Memory B cell (primary cell): Measurements from ENCODE around the gene YEATS4.
A peak's percentile ranks its signal among the peaks of the same experiment; 100 is the strongest.

ENCODE experiments used
- ATAC-seq: fragments of 150-1000 bp; cut with Tn5 transposase; 2 replicates; pipeline ENCODE4 v1.10.0; 2021; ENCODE audit warnings: low read depth, mild to moderate bottlenecking, moderate library complexity
- DNase-seq, 2 donors: peaks; one replicate each; pipeline ENCODE4 v3.0.0; 2022; ENCODE audit warnings: low spot score in 2 of 2
- H3K27ac Mint-ChIP-seq: one replicate; pipeline ENCODE4 v1.8.0; 2022; ENCODE audit warnings: mild to moderate bottlenecking, moderate library complexity, mixed read lengths
- H3K27me3 Mint-ChIP-seq: one replicate; pipeline ENCODE4 v1.8.0; 2022; ENCODE audit warnings: mixed read lengths
- H3K36me3 Mint-ChIP-seq: one replicate; pipeline ENCODE4 v1.8.0; 2022; ENCODE audit warnings: mild to moderate bottlenecking, mixed read lengths
- H3K4me1 Mint-ChIP-seq: one replicate; pipeline ENCODE4 v1.8.0; 2022; ENCODE audit warnings: mixed read lengths
- H3K4me3 Mint-ChIP-seq: one replicate; pipeline ENCODE4 v1.8.0; 2022; ENCODE audit warnings: mild to moderate bottlenecking, moderate library complexity, mixed read lengths
- H3K9me3 Mint-ChIP-seq: one replicate; pipeline ENCODE4 v1.8.0; 2022; ENCODE audit warnings: mixed read lengths

The YEATS4 gene

DNA sequence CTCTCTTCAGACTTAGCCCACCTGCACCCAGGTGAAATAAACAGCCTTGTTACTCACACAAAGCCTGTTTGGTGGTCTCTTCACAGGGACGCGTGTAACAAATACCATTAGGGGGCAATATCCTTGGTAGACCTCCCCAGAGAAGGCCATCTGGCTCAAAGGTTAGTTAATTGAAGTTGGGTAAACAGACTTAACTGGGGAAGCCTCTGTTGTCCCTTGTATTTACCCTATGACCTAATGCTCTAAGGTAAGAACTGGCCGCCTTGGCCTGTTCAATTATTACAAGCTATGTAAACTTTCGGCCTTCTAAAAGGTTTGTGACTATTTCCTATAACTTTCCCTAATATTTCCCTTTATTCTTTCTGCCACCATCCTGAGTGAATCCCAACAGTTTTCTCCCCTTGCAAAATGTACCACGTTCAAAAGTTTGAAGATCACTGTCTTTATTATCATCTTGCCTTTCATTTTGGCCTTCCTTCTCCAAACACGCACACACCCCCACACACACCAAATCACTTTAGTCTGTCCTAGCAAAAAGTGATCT lies 26.7 kb upstream of the YEATS4 start:
- peaks cover 21% of the 10 kb centered on the region for H3K4me1 Mint-ChIP-seq
- ATAC-seq: no peak

DNA sequence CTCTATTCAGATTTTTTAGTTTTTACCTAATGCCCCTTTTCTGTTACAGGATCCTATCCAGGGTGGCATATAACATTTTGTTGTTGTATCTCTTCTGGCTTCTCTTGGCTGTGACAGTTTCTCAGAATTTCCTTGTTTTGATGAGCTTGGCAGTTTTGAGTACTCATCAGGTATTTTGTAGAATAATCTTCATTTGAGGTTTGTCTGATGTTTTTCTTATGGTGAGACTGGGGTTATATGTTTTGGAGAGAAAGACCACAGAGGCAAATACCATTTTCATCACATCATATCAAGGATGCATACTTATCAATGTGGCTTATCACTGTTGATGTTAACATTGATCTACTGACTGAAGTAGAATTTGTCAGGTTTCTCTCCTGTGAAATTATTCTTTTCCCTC lies 25.4 kb upstream of the YEATS4 start:
- Mint-ChIP-seq H3K27ac (no peak overlapping the region), H3K4me3 (no peak overlapping the region), H3K27me3 (no peaks in the 10 kb centered on the region), H3K36me3 (no peaks in the 10 kb centered on the region), H3K4me1 (peaks cover 26% of the 10 kb centered on the region), H3K9me3 (no peaks in the 10 kb centered on the region)
- ATAC-seq (no peak), DNase-seq (no peak)

More for the DNA sequence above, 26.7 kb upstream of the YEATS4 start:
- H3K9me3 Mint-ChIP-seq: no peaks in the 10 kb centered on the region
- no peaks in the 10 kb centered on the region for H3K27me3 Mint-ChIP-seq
- H3K27ac Mint-ChIP-seq: no peak overlapping the region
- H3K4me3 Mint-ChIP-seq: no peak overlapping the region
- no peak for DNase-seq
- no peaks in the 10 kb centered on the region for H3K36me3 Mint-ChIP-seq

DNA sequence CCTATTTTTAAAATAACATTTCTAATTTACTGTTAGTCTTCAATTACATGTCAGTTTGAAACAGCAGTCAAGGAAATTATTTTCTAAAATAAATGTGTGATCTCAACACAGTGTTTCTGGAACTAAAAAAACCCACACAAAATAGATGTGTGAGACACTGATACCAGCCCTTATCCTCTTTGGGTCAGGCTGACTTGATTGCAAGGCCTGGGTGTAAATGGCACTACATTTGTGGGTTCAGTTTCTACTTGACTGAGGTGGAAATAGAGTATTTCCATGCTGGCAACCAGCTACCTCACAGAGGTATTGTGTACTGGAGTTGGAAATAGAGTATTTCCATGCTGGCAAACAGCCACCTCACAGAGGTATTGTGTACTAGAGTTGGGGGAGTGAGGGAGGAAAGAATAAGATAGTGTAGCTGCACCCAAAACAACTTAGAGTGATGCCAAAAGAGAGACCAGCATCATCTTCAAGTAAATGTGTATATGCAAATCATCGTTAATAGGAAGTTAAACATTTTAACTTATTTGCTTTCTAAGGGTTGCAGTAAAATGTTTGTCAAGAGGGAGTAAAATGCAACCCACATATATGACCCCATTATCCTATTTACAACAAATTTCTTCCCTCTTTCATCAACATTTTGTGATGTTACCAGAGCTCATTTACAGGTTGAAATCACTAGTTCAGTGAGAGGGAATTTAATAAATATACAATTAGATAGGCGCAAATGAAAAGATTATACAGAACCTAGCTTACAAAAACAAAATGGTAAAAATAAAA lies 22.0 kb upstream of the YEATS4 start:
- ATAC-seq: peak; percentile 47
- peak overlapping the region; percentile 28 for H3K4me3 Mint-ChIP-seq
- no peaks in the 10 kb centered on the region for H3K9me3 Mint-ChIP-seq
- peak overlapping the region; percentile 71 for H3K27ac Mint-ChIP-seq
- no peaks in the 10 kb centered on the region for H3K36me3 Mint-ChIP-seq
- DNase-seq: no peak
- H3K4me1 Mint-ChIP-seq: peaks cover 17% of the 10 kb centered on the region
- no peaks in the 10 kb centered on the region for H3K27me3 Mint-ChIP-seq

DNA sequence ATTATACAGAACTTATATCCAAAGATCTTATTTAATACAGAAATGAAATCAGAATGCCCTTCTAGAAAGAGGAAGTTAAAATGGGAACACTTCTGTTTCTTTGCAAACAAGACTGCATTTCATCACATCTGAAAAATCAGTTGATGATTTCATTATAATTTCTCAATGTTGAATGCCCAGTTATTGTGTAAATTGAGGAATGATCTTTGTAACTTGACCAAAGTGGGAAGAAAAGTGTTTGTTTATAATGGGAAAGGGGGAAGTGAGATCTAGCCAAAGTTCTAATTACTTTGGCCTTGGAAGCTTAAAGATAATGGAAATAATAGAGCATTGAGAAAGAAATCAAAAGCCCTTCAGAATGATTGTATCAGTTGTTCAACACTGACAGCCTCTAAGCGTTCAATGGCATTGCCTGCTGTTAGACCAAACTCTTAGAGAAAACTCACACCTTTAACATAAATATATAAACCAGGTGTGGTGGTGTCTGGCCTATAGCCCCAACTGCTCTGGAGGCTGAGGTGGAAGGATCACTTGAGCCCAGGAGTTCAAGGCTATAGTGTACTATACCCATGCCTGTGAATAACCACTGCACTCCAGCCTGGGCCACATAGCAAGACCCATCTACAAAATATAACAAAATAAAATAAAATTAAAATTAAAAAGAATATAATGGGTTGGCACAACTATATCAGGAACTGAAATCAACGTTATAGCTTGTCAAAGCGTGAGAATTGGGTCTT lies 21.3 kb upstream of the YEATS4 start:
- Mint-ChIP-seq H3K9me3 (no peaks in the 10 kb centered on the region), H3K4me3 (peak overlapping the region; percentile 36), H3K36me3 (no peaks in the 10 kb centered on the region), H3K27me3 (no peaks in the 10 kb centered on the region), H3K4me1 (peaks cover 17% of the 10 kb centered on the region), H3K27ac (peak overlapping the region; percentile 71)
- DNase-seq (no peak), ATAC-seq (peak; percentile 77)

DNA sequence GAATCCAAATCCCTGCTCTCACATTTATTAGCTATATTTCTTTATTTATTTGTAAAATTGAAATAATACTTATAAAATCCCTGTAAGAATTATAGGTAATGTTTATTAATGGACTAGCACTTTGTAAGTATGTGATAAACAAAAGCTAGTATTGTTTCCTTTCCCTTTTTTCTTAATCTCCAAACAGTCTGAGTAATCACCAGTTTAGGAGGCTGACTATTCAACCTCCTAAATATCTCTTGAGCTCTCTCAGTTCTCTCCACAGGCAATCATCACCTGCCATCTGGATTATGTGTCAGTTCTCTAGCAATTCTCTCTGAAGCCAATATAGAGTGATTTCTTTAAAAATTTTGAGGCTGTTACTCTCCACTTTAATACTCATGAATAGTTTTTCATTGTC lies 20.6 kb upstream of the YEATS4 start:
- H3K27ac Mint-ChIP-seq: no peak overlapping the region
- H3K27me3 Mint-ChIP-seq: no peaks in the 10 kb centered on the region
- no peaks in the 10 kb centered on the region for H3K9me3 Mint-ChIP-seq
- ATAC-seq (no peak), DNase-seq (no peak)
- H3K36me3 Mint-ChIP-seq: no peaks in the 10 kb centered on the region
- H3K4me3 Mint-ChIP-seq: no peak overlapping the region
- peaks cover 17% of the 10 kb centered on the region for H3K4me1 Mint-ChIP-seq

DNA sequence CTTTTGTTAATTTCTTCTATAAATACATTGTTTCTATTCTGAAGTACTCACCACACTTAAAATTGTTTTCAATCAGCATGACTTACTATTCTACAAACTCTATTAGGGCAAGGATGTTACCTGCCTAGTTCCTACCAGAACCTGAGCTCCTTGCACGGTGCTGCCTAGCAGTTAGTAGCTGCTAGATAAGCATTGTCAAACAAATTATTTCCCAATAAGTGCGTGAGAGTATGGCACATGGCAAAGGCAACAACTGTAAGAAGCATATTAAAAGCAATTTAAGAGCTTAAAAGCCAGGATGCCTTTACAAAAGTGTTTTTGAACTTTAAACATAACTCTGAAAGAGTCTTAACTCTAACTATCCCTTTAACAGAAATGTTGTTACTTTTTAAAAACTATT lies 19.5 kb upstream of the YEATS4 start:
- DNase-seq (no peak), ATAC-seq (no peak)
- H3K27ac Mint-ChIP-seq: peak overlapping the region; percentile 14
- no peaks in the 10 kb centered on the region for H3K36me3 Mint-ChIP-seq
- peaks cover 17% of the 10 kb centered on the region for H3K4me1 Mint-ChIP-seq
- H3K4me3 Mint-ChIP-seq: no peak overlapping the region
- no peaks in the 10 kb centered on the region for H3K9me3 Mint-ChIP-seq
- no peaks in the 10 kb centered on the region for H3K27me3 Mint-ChIP-seq

DNA sequence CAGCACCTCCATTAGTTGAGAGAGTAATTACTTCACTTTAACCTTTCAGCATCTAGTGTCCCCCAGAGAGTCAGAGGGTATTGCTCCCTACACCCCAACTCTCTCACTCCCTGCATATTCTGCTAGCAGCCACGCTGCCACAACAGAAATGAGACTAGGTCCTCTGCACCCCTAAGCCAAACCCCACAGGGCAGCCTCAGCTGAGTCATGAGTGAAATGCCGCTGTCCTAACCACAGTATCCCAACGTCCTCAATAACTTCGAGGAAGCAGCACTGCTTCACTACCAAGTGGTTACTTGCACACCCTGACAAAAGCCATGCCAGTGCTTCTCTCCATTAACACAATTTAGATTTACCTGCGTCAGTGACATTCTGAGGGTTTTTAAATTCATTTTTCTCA lies 18.2 kb upstream of the YEATS4 start:
- Mint-ChIP-seq H3K4me1 (peaks cover 17% of the 10 kb centered on the region), H3K9me3 (no peaks in the 10 kb centered on the region), H3K4me3 (no peak overlapping the region), H3K36me3 (no peaks in the 10 kb centered on the region), H3K27ac (no peak overlapping the region), H3K27me3 (no peaks in the 10 kb centered on the region)
- no peak for ATAC-seq
- DNase-seq: no peak

DNA sequence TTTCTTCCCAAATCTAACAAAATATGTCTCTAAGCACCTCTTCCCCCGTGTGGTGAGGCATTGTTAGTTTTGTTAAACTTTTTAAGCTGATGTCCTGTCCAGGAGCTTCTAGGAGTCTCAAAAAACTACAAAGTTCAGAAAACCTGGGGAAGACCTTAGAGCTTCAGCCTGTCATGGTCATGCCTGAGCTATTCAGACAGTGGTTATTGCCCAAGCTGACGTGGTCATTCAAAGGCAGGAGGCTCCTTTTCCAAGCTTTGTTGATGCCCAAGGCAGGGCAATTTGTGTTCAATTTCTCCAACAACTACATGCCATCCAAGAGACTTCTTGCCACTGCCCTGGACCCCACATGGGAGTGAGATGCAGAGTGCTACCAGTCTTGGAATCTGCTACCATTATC lies 17.1 kb upstream of the YEATS4 start:
- no peaks in the 10 kb centered on the region for H3K27me3 Mint-ChIP-seq
- no peak for DNase-seq
- no peaks in the 10 kb centered on the region for H3K36me3 Mint-ChIP-seq
- peaks cover 11% of the 10 kb centered on the region for H3K4me1 Mint-ChIP-seq
- H3K27ac Mint-ChIP-seq: no peak overlapping the region
- no peaks in the 10 kb centered on the region for H3K9me3 Mint-ChIP-seq
- no peak overlapping the region for H3K4me3 Mint-ChIP-seq
- no peak for ATAC-seq

DNA sequence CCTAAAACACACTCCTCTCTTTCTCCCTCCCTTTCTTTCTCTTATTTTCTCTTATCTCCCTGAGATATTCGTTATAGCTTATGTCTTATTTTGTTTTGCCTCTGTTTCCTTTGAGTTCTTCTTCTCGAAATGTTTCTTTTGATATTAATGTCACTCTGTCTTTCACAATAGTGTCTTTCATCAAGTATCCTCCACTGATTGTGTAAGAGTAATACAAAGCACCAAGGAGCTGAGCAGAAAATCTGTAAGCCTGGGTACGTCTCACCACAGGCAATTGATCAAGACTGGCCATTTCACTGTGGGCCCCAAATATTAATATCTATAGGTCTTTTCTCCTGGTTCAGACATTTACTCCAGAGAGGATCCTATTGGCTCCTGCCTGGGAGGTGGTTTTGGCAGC lies 16.2 kb upstream of the YEATS4 start:
- Mint-ChIP-seq H3K4me3 (no peak overlapping the region), H3K4me1 (peaks cover 10% of the 10 kb centered on the region), H3K36me3 (no peaks in the 10 kb centered on the region), H3K27me3 (no peaks in the 10 kb centered on the region), H3K27ac (no peak overlapping the region), H3K9me3 (no peaks in the 10 kb centered on the region)
- DNase-seq (no peak), ATAC-seq (no peak)

DNA sequence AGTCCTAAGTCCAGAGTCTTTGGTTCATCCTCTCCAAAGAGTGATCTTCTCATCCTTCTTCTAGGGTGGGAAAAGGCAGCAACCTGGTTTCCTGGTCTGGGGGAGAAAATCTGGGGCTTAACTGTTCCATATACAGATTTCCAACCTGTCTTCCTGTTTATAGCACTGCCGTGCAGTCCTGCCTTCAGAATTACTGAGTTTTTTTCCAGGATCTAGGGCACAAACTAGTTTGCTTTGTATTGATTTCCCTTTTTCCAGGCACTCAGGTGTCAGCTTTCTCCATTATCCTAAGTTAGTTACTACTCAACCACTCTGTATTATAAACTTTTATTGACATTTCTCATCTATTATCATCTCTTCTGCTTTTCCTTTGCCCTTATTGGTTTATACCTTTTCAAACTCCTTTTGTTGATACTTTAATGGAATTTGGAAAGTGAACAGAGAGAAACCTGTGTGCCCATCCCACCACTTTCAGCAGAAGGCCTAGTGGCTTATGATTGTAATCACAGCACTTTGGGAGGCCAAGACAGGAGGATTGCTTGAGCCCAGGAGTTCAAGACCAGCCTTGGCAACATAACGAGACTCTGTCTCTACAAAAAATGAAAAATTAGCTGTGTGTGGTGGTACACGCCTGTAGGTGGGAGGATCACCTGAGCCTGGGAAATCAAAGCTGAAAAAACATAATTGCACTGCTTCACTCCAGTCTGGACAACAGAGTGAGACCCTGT lies 15.5 kb upstream of the YEATS4 start:
- H3K27ac Mint-ChIP-seq: no peak overlapping the region
- no peak for ATAC-seq
- no peaks in the 10 kb centered on the region for H3K27me3 Mint-ChIP-seq

DNA sequence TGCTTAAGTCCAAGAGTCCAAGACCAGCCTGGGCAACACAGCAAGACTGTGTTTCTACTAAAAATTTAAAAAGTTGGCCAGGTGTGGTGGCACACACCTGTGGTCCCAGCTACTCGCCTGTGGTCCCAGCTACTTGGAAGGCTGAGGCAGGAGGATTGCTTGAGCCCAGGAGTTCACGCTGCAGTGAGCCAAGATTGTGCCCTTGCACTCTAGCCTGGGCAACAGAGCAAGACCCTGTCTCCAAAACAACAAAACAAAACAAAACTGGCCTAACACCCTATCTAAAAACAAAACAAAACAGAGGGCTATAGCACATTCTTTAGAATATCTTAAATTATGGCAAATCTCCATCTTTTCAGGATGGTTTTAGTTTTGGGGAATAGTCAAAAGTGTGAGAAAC lies 14.5 kb upstream of the YEATS4 start:
- H3K27me3 Mint-ChIP-seq: no peaks in the 10 kb centered on the region
- peaks cover 8% of the 10 kb centered on the region for H3K4me1 Mint-ChIP-seq
- H3K36me3 Mint-ChIP-seq: no peaks in the 10 kb centered on the region
- DNase-seq (no peak), ATAC-seq (no peak)
- no peak overlapping the region for H3K27ac Mint-ChIP-seq
- H3K4me3 Mint-ChIP-seq: no peak overlapping the region
- H3K9me3 Mint-ChIP-seq: no peaks in the 10 kb centered on the region

More for the DNA sequence above, 15.5 kb upstream of the YEATS4 start:
- peaks cover 9% of the 10 kb centered on the region for H3K4me1 Mint-ChIP-seq
- H3K36me3 Mint-ChIP-seq: no peaks in the 10 kb centered on the region
- H3K4me3 Mint-ChIP-seq: no peak overlapping the region
- no peak for DNase-seq
- H3K9me3 Mint-ChIP-seq: no peaks in the 10 kb centered on the region

DNA sequence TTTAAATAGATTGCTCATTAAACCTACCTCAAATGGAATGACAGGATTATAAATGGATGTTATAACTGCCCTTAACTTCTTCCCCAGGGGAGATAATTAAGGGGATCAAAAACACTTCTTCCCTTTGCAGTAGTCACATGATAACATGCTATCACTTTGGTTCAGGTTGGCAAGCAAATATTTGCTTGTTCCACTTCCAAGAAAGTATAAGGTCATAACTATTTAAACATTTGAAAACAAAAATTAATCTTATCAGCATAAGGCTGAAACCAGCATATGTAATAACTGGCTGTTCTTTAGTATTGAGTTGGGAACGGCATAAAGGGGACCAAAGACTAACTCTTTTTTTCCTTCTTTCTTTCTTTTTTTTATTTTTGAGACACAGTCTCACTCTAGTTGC lies 13.8 kb upstream of the YEATS4 start:
- no peaks in the 10 kb centered on the region for H3K9me3 Mint-ChIP-seq
- peaks cover 8% of the 10 kb centered on the region for H3K4me1 Mint-ChIP-seq
- no peaks in the 10 kb centered on the region for H3K36me3 Mint-ChIP-seq
- H3K4me3 Mint-ChIP-seq: no peak overlapping the region
- no peak for ATAC-seq
- H3K27me3 Mint-ChIP-seq: no peaks in the 10 kb centered on the region
- H3K27ac Mint-ChIP-seq: no peak overlapping the region
- DNase-seq: no peak

DNA sequence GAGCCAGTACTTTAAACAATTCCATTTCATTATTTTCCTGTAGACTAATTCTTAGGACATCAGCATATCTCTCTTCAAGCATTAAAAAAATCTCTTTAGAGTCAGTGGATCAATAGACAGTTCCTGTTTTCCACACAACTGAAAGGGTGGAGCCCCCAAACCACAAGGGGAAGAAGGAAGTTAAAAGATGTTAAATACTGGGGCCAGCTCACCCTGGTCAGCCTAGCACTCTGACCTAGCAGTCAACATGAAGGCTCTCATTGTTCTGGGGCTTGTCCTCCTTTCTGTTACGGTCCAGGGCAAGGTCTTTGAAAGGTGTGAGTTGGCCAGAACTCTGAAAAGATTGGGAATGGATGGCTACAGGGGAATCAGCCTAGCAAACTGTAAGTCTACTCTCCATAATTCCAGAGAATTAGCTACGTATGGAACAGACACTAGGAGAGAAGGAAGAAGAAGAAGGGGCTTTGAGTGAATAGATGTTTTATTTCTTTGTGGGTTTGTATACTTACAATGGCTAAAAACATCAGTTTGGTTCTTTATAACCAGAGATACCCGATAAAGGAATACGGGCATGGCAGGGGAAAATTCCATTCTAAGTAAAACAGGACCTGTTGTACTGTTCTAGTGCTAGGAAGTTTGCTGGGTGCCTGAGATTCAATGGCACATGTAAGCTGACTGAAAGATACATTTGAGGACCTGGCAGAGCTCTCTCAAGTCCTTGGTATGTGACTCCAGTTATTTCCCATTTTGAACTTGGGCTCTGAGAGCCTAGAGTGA lies 11.2 kb upstream of the YEATS4 start, which contains the start of gene LYZ:
LYZ (plus strand) TSS at position 220 of the 777 bp plus-strand sequence; CDS start at position 248, 28 bp downstream.
- H3K4me3 Mint-ChIP-seq: peak within 1 kb of the TSS; percentile 12
- peak within 1 kb of the TSS; percentile 11 for H3K27ac Mint-ChIP-seq
- H3K36me3 Mint-ChIP-seq: no peaks in the 10 kb centered on the region
- H3K4me1 Mint-ChIP-seq: peaks cover 5% of the 10 kb centered on the region
- H3K27me3 Mint-ChIP-seq: no peaks in the 10 kb centered on the region
- ATAC-seq: no peak
- no peak for DNase-seq
- H3K9me3 Mint-ChIP-seq: no peaks in the 10 kb centered on the region
